HepG2 (cell line): ENCODE data around the gene BASP1.
A peak's percentile ranks its signal among the peaks of the same experiment; 100 is the strongest.

Source experiments
- FOXA3 ChIP-seq: IDR thresholded peaks from 2 replicates; pipeline ENCODE4 v1.6.1; 2016; ENCODE audit warnings: missing genetic modification reagents, missing compliant biosample characterization
- FOXM1 ChIP-seq: sonication (generic); formaldehyde crosslinking; IDR thresholded peaks from 2 replicates; pipeline ENCODE4 v1.5.0; 2020; ENCODE audit warnings: missing genetic modification reagents
- GATAD1 ChIP-seq: IDR thresholded peaks from 2 replicates; pipeline ENCODE4 v1.6.1; 2016; ENCODE audit warnings: missing genetic modification reagents, missing compliant biosample characterization
- KDM1A ChIP-seq: IDR thresholded peaks from 2 replicates; pipeline ENCODE4 v1.6.1; 2016; ENCODE audit warnings: missing compliant biosample characterization
- SIN3A ChIP-seq: IDR thresholded peaks from 2 replicates; pipeline ENCODE4 v1.6.1; 2011; ENCODE audit warnings: low read depth, mild to moderate bottlenecking, control low read depth, low read length, borderline replicate concordance
- ZNF337 ChIP-seq: sonication (generic); formaldehyde crosslinking; IDR thresholded peaks from 2 replicates; pipeline ENCODE4 v1.5.1; 2020; ENCODE audit warnings: missing genetic modification reagents, low read depth, mild to moderate bottlenecking, borderline replicate concordance
- TF ChIP-seq, protein P1 (sequence below), 2 experiments: IDR thresholded peaks; 2 replicates each; pipeline ENCODE4 v1.6.1; 2011 to 2012; ENCODE audit warnings: low read length in 2 of 2, borderline replicate concordance in 1 of 2, low read depth in 1 of 2, mild to moderate bottlenecking in 1 of 2, moderate library complexity in 1 of 2
- TF ChIP-seq, protein P2 (sequence below): sonication (generic); formaldehyde crosslinking; IDR thresholded peaks from 2 replicates; pipeline ENCODE4 v1.5.0; 2020; ENCODE audit warnings: mild to moderate bottlenecking, missing genetic modification reagents, moderate library complexity
- TF ChIP-seq, protein P3 (sequence below): sonication (generic); formaldehyde crosslinking; IDR thresholded peaks from 2 replicates; pipeline ENCODE4 v1.4.0; 2020; ENCODE audit warnings: missing genetic modification reagents, borderline replicate concordance
- TF ChIP-seq, protein P4 (sequence below): sonication (generic); formaldehyde crosslinking; IDR thresholded peaks from 2 replicates; pipeline ENCODE4 v1.4.0; 2020; ENCODE audit warnings: missing genetic modification reagents

DNA sequence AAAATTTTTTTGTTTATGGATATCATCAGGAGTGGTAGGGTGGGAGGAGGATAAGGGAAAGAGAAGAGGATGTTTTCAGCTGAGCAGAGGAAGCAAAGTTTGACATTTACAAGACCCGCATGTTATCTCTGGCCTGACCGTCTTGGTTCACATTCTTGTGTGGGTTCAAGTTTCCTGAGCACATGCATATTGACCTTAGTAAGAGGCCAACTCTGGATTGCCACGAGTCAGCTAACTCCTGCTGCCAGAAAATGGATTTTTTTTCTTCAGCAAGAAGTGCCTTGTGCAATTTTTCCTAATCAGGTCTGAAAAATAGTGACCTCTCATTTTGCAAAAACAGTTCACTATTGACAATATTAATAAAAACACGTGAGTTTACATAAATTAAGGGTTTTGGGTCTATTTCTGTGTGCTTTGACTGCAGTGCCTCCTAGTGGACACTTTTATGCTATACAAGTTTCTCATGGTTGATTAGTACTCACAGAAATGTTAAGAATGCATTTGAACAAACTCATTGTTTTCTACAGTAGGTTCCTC lies 27.1 kb upstream of the BASP1 start:
- TF ChIP-seq KDM1A (CRISPR knock-in tag) (no peak), FOXM1 (CRISPR knock-in tag) (no peak), SIN3A (no peak), ZNF337 (no peak), GATAD1 (CRISPR knock-in tag) (no peak), FOXA3 (CRISPR knock-in tag) (no peak)
- TF ChIP-seq, protein P1, sequence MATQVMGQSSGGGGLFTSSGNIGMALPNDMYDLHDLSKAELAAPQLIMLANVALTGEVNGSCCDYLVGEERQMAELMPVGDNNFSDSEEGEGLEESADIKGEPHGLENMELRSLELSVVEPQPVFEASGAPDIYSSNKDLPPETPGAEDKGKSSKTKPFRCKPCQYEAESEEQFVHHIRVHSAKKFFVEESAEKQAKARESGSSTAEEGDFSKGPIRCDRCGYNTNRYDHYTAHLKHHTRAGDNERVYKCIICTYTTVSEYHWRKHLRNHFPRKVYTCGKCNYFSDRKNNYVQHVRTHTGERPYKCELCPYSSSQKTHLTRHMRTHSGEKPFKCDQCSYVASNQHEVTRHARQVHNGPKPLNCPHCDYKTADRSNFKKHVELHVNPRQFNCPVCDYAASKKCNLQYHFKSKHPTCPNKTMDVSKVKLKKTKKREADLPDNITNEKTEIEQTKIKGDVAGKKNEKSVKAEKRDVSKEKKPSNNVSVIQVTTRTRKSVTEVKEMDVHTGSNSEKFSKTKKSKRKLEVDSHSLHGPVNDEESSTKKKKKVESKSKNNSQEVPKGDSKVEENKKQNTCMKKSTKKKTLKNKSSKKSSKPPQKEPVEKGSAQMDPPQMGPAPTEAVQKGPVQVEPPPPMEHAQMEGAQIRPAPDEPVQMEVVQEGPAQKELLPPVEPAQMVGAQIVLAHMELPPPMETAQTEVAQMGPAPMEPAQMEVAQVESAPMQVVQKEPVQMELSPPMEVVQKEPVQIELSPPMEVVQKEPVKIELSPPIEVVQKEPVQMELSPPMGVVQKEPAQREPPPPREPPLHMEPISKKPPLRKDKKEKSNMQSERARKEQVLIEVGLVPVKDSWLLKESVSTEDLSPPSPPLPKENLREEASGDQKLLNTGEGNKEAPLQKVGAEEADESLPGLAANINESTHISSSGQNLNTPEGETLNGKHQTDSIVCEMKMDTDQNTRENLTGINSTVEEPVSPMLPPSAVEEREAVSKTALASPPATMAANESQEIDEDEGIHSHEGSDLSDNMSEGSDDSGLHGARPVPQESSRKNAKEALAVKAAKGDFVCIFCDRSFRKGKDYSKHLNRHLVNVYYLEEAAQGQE (IDR thresholded peaks at IDR 0.05; ENCODE audit: borderline replicate concordance in 1 of 2, low read depth in 1 of 2, low read length in 2 of 2), result no peak
- TF ChIP-seq, protein P2, sequence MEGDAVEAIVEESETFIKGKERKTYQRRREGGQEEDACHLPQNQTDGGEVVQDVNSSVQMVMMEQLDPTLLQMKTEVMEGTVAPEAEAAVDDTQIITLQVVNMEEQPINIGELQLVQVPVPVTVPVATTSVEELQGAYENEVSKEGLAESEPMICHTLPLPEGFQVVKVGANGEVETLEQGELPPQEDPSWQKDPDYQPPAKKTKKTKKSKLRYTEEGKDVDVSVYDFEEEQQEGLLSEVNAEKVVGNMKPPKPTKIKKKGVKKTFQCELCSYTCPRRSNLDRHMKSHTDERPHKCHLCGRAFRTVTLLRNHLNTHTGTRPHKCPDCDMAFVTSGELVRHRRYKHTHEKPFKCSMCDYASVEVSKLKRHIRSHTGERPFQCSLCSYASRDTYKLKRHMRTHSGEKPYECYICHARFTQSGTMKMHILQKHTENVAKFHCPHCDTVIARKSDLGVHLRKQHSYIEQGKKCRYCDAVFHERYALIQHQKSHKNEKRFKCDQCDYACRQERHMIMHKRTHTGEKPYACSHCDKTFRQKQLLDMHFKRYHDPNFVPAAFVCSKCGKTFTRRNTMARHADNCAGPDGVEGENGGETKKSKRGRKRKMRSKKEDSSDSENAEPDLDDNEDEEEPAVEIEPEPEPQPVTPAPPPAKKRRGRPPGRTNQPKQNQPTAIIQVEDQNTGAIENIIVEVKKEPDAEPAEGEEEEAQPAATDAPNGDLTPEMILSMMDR (CRISPR knock-in tag), result peak; percentile 64
- TF ChIP-seq, protein P3, sequence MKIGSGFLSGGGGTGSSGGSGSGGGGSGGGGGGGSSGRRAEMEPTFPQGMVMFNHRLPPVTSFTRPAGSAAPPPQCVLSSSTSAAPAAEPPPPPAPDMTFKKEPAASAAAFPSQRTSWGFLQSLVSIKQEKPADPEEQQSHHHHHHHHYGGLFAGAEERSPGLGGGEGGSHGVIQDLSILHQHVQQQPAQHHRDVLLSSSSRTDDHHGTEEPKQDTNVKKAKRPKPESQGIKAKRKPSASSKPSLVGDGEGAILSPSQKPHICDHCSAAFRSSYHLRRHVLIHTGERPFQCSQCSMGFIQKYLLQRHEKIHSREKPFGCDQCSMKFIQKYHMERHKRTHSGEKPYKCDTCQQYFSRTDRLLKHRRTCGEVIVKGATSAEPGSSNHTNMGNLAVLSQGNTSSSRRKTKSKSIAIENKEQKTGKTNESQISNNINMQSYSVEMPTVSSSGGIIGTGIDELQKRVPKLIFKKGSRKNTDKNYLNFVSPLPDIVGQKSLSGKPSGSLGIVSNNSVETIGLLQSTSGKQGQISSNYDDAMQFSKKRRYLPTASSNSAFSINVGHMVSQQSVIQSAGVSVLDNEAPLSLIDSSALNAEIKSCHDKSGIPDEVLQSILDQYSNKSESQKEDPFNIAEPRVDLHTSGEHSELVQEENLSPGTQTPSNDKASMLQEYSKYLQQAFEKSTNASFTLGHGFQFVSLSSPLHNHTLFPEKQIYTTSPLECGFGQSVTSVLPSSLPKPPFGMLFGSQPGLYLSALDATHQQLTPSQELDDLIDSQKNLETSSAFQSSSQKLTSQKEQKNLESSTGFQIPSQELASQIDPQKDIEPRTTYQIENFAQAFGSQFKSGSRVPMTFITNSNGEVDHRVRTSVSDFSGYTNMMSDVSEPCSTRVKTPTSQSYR (CRISPR knock-in tag), result no peak
- TF ChIP-seq, protein P4, sequence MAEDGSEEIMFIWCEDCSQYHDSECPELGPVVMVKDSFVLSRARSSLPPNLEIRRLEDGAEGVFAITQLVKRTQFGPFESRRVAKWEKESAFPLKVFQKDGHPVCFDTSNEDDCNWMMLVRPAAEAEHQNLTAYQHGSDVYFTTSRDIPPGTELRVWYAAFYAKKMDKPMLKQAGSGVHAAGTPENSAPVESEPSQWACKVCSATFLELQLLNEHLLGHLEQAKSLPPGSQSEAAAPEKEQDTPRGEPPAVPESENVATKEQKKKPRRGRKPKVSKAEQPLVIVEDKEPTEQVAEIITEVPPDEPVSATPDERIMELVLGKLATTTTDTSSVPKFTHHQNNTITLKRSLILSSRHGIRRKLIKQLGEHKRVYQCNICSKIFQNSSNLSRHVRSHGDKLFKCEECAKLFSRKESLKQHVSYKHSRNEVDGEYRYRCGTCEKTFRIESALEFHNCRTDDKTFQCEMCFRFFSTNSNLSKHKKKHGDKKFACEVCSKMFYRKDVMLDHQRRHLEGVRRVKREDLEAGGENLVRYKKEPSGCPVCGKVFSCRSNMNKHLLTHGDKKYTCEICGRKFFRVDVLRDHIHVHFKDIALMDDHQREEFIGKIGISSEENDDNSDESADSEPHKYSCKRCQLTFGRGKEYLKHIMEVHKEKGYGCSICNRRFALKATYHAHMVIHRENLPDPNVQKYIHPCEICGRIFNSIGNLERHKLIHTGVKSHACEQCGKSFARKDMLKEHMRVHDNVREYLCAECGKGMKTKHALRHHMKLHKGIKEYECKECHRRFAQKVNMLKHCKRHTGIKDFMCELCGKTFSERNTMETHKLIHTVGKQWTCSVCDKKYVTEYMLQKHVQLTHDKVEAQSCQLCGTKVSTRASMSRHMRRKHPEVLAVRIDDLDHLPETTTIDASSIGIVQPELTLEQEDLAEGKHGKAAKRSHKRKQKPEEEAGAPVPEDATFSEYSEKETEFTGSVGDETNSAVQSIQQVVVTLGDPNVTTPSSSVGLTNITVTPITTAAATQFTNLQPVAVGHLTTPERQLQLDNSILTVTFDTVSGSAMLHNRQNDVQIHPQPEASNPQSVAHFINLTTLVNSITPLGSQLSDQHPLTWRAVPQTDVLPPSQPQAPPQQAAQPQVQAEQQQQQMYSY (CRISPR knock-in tag), result no peak
